Keratinocyte (primary cell): Measurements from ENCODE around the gene EEF1A2. TPM values are rescaled to one million over a fixed set of nuclear protein-coding genes. Genes with fewer than 3 reads are reported as not detected.

ENCODE experiments used
- DNase-seq: peaks from one replicate; pipeline ENCODE4 v3.0.0-alpha.2; 2011; ENCODE audit warnings: low read depth, missing footprints, low spot score
- FAIRE-seq: peaks from 2 replicates; lab custom pipeline; 2011; peaks lifted over from hg19 to GRCh38; lab: Jason Lieb, UNC
- H2AFZ ChIP-seq: 2 replicates; pipeline ENCODE4 v1.6.0; 2012; ENCODE audit warnings: low read length, control low read depth, inconsistent platforms; ENCODE audit not compliant: control insufficient read depth
- H3K27ac ChIP-seq: 2 replicates; pipeline ENCODE4 v1.5.1; 2011; ENCODE audit warnings: low read length; ENCODE audit not compliant: control insufficient read depth, insufficient read depth
- H3K27me3 ChIP-seq: 3 replicates; pipeline ENCODE4 v1.6.0; 2011; ENCODE audit warnings: low read length; ENCODE audit not compliant: control insufficient read depth, insufficient read depth; ENCODE audit errors: extremely low read depth
- H3K36me3 ChIP-seq, 2 experiments: 2 replicates in 1 of 2; 3 replicates in 1 of 2; pipeline ENCODE4 v1.5.1; 2011; ENCODE audit warnings: low read length in 2 of 2, mild to moderate bottlenecking in 1 of 2; ENCODE audit not compliant: control insufficient read depth in 2 of 2, insufficient read depth in 2 of 2; ENCODE audit errors: extremely low read depth in 1 of 2
- H3K4me1 ChIP-seq: 3 replicates; pipeline ENCODE4 v1.5.1; 2011; ENCODE audit warnings: low read length; ENCODE audit not compliant: control insufficient read depth, insufficient read depth; ENCODE audit errors: extremely low read depth
- H3K4me2 ChIP-seq: 3 replicates; pipeline ENCODE4 v1.6.0; 2011; ENCODE audit warnings: low read depth, low read length; ENCODE audit not compliant: control insufficient read depth, insufficient read depth; ENCODE audit errors: extremely low read depth
- H3K4me3 ChIP-seq, 3 experiments: fragments of 200-600 bp in 1 of 3; sonication (generic) in 1 of 3; 2 replicates in 2 of 3; 3 replicates in 1 of 3; pipeline ENCODE4 v1.5.1; 2011 to 2016; ENCODE audit warnings: low read length in 3 of 3, mild to moderate bottlenecking in 3 of 3, control low read depth in 2 of 3, inconsistent platforms in 1 of 3, low read depth in 1 of 3, mixed read lengths in 1 of 3, mixed run types in 1 of 3, moderate library complexity in 1 of 3; ENCODE audit not compliant: control insufficient read depth in 2 of 3, insufficient read depth in 2 of 3; ENCODE audit errors: extremely low read depth in 1 of 3
- H3K79me2 ChIP-seq: 2 replicates; pipeline ENCODE4 v1.6.0; 2012; ENCODE audit warnings: low read length; ENCODE audit not compliant: control insufficient read depth, insufficient read depth
- H3K9ac ChIP-seq: 3 replicates; pipeline ENCODE4 v1.6.0; 2011; ENCODE audit warnings: low read length; ENCODE audit not compliant: control insufficient read depth, insufficient read depth; ENCODE audit errors: extremely low read depth
- H3K9me1 ChIP-seq: 3 replicates; pipeline ENCODE4 v1.6.0; 2011; ENCODE audit warnings: low read length; ENCODE audit not compliant: control insufficient read depth, insufficient read depth; ENCODE audit errors: extremely low read depth
- H3K9me3 ChIP-seq: 2 replicates; pipeline ENCODE4 v1.5.1; 2012; ENCODE audit warnings: low read depth, low read length; ENCODE audit not compliant: control insufficient read depth
- H4K20me1 ChIP-seq: 3 replicates; pipeline ENCODE4 v1.6.0; 2011; ENCODE audit warnings: low read length; ENCODE audit not compliant: control insufficient read depth, insufficient read depth; ENCODE audit errors: extremely low read depth
- EZH2 ChIP-seq: IDR thresholded peaks from one replicate; pipeline ENCODE4 v1.6.1; 2012; ENCODE audit warnings: inconsistent platforms, mild to moderate bottlenecking, low read length, moderate library complexity
- dilution Hi-C: fragments of 300-500 bp; cut with MboI; formaldehyde crosslinking; loops from one replicate; pipeline ENCODE4 v1.7.0; 2020; ENCODE audit warnings: low sequenced_read_pairs; ENCODE audit not compliant: extremely low pct_ligation_motif_present
- polyA plus RNA-seq, 5 experiments: library from polyadenylated mRNA; depleted of rRNA in 3 of 5; stranded (reverse) in 3 of 5; stranded (forward) in 1 of 5; unstranded in 1 of 5; fragments of >200 nt; gene quantifications; 1 replicate in 1 of 5; 2 replicates in 3 of 5; 3 replicates in 1 of 5; pipeline versions ENCODE4 v1.2.1 to v1.2.3, GENCODE V29; 2011 to 2012; ENCODE audit warnings: missing spikeins in 2 of 5, low read depth in 1 of 5, low replicate concordance in 1 of 5
- TF ChIP-seq, protein P1 (sequence below), 3 experiments: IDR thresholded peaks in 1 of 3; conservative IDR thresholded peaks in 1 of 3; optimal IDR thresholded peaks in 1 of 3; 2 replicates in 2 of 3; 3 replicates in 1 of 3; pipeline versions ENCODE3 to v1.5.1; 2011; ENCODE audit warnings: low read length in 3 of 3, mild to moderate bottlenecking in 3 of 3, moderate library complexity in 2 of 3, control low read depth in 1 of 3, inconsistent platforms in 1 of 3; ENCODE audit not compliant: insufficient read depth in 2 of 3; ENCODE audit errors: extremely low read depth in 1 of 3

The EEF1A2 gene
- polyA plus RNA-seq, 1 donor (not counting 4 experiments of a cell fraction or from before 2014, with no cell fraction given) = 0.12 TPM

GRCh38 chr20:63478346-63479302 lies 20.3 kb downstream of the EEF1A2 start:
- dilution Hi-C loops = no loop called here
- Histone ChIP-seq H4K20me1 (peaks cover 5% of the 10 kb centered on the region), H3K4me1 (no peaks in the 10 kb centered on the region), H3K4me2 (no peak overlapping the region), H2AFZ (no peak overlapping the region), H3K9me3 (no peaks in the 10 kb centered on the region), H3K27me3 (peaks cover 70% of the 10 kb centered on the region), H3K79me2 (no peaks in the 10 kb centered on the region), H3K9me1 (no peaks in the 10 kb centered on the region), H3K4me3 (no peak overlapping the region), H3K36me3 (no peaks in the 10 kb centered on the region), H3K27ac (no peak overlapping the region), H3K9ac (no peak overlapping the region)
- TF ChIP-seq EZH2 = no peak
- TF ChIP-seq, protein P1, sequence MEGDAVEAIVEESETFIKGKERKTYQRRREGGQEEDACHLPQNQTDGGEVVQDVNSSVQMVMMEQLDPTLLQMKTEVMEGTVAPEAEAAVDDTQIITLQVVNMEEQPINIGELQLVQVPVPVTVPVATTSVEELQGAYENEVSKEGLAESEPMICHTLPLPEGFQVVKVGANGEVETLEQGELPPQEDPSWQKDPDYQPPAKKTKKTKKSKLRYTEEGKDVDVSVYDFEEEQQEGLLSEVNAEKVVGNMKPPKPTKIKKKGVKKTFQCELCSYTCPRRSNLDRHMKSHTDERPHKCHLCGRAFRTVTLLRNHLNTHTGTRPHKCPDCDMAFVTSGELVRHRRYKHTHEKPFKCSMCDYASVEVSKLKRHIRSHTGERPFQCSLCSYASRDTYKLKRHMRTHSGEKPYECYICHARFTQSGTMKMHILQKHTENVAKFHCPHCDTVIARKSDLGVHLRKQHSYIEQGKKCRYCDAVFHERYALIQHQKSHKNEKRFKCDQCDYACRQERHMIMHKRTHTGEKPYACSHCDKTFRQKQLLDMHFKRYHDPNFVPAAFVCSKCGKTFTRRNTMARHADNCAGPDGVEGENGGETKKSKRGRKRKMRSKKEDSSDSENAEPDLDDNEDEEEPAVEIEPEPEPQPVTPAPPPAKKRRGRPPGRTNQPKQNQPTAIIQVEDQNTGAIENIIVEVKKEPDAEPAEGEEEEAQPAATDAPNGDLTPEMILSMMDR (optimal IDR thresholded peaks at IDR 0.05 in 1 of 3, IDR thresholded peaks at IDR 0.05 in 1 of 3, conservative IDR thresholded peaks at IDR 0.05 in 1 of 3; ENCODE audit: extremely low read depth in 1 of 3, insufficient read depth in 2 of 3, low read length in 3 of 3) = no peak
- DNase-seq (no peak), FAIRE-seq (no peak)

DNA sequence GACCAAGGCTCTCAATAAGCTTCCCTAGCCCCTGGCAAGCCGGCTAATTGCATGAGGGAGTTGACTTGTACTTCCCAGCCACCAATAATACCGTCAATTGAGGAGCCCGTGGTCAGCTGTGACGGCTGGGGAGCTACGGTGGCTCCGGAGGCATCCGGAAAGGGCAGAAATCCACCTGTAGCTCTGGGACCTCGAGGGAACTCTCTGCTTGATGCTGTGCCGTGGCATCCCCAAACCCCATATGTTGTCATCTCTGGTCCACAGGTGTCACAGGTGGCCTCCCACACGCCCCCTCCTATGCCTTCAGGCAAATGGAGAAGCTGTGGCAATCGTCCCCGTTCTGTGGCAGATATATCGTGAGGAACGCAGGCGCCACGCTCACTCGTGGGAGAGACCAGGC lies 20.9 kb downstream of the EEF1A2 start:
- Histone ChIP-seq H3K4me1 (no peaks in the 10 kb centered on the region), H3K79me2 (no peaks in the 10 kb centered on the region), H3K9me3 (no peaks in the 10 kb centered on the region), H3K27ac (no peak overlapping the region), H3K9me1 (no peaks in the 10 kb centered on the region), H3K4me2 (no peak overlapping the region), H3K9ac (no peak overlapping the region), H3K27me3 (peaks cover 71% of the 10 kb centered on the region), H3K4me3 (no peak overlapping the region), H2AFZ (no peak overlapping the region), H4K20me1 (peaks cover 5% of the 10 kb centered on the region), H3K36me3 (no peaks in the 10 kb centered on the region)
- no peak for FAIRE-seq
- dilution Hi-C loops = no loop called here
- DNase-seq = no peak
- no peak for TF ChIP-seq EZH2
- TF ChIP-seq, protein P1 (optimal IDR thresholded peaks at IDR 0.05 in 1 of 3, IDR thresholded peaks at IDR 0.05 in 1 of 3, conservative IDR thresholded peaks at IDR 0.05 in 1 of 3; ENCODE audit: extremely low read depth in 1 of 3, insufficient read depth in 2 of 3, low read length in 3 of 3) = no peak
